HepG2 (cell line): ENCODE data around the gene NLRP14. TPM values are rescaled to one million over a fixed set of nuclear protein-coding genes. Genes with fewer than 3 reads are reported as not detected.

ENCODE experiments used
- polyA plus RNA-seq, 8 experiments: library from polyadenylated mRNA; depleted of rRNA in 3 of 8; stranded (reverse) in 7 of 8; unstranded in 1 of 8; fragments of >200 nt; fragmentation: Illumina TruSeq in 4 of 8; extraction: Trizol in 4 of 8; gene quantifications; 2 replicates each; pipeline versions ENCODE4 v1.2.1 to v1.2.3, GENCODE V29; 2011 to 2016; ENCODE audit warnings: low read depth in 4 of 8, missing spikeins in 1 of 8, mixed read lengths in 1 of 8; ENCODE audit not compliant: insufficient read depth in 1 of 8
- total RNA-seq, 5 experiments: library from RNA; depleted of rRNA; stranded (reverse); fragments of >200 nt; fragmentation: Illumina TruSeq; extraction: Trizol; gene quantifications; 2 replicates each; pipeline ENCODE4 v1.2.3, GENCODE V29; 2016; ENCODE audit warnings: low read depth in 1 of 5

The NLRP14 gene
- total and polyA plus RNA-seq, 2 of the 13 experiments (the other 11 are each of a cell fraction or from before 2014, with no cell fraction given), result not detected

Other genes with a start within 250 kb of the NLRP14 start
- not detected in 2 replicates for gene OR2AG2, start 248.5 kb upstream of the NLRP14 start, total RNA-seq (2016; rRNA removed; fragmentation: Illumina TruSeq; extraction: Trizol)
- not detected in 2 replicates for gene OR2AG2, start 248.5 kb upstream of the NLRP14 start, polyA plus RNA-seq (2011; rRNA removed)
- gene OR2AG1, start 237.5 kb upstream of the NLRP14 start, total RNA-seq (2016; rRNA removed; fragmentation: Illumina TruSeq; extraction: Trizol), result not detected in 2 replicates
- gene OR2AG1, start 237.5 kb upstream of the NLRP14 start, polyA plus RNA-seq (2011; rRNA removed), result not detected in 2 replicates
- gene OR6A2, start 220.8 kb upstream of the NLRP14 start, total RNA-seq (2016; rRNA removed; fragmentation: Illumina TruSeq; extraction: Trizol), result not detected in 2 replicates
- gene OR6A2, start 220.8 kb upstream of the NLRP14 start, polyA plus RNA-seq (2011; rRNA removed), result not detected in 2 replicates
- gene OR10A5, start 174.8 kb upstream of the NLRP14 start, total RNA-seq (2016; rRNA removed; fragmentation: Illumina TruSeq; extraction: Trizol), result not detected in 2 replicates
- not detected in 2 replicates for gene OR10A5, start 174.8 kb upstream of the NLRP14 start, polyA plus RNA-seq (2011; rRNA removed)
- not detected in 2 replicates for gene OR10A2, start 157.4 kb upstream of the NLRP14 start, total RNA-seq (2016; rRNA removed; fragmentation: Illumina TruSeq; extraction: Trizol)
- not detected in 2 replicates for gene OR10A2, start 157.4 kb upstream of the NLRP14 start, polyA plus RNA-seq (2011; rRNA removed)
- not detected in 2 replicates for gene OR10A4, start 143.9 kb upstream of the NLRP14 start, total RNA-seq (2016; rRNA removed; fragmentation: Illumina TruSeq; extraction: Trizol)
- not detected in 2 replicates for gene OR10A4, start 143.9 kb upstream of the NLRP14 start, polyA plus RNA-seq (2011; rRNA removed)
- not detected in 2 replicates for gene OR2D2, start 128.0 kb upstream of the NLRP14 start, total RNA-seq (2016; rRNA removed; fragmentation: Illumina TruSeq; extraction: Trizol)
- not detected in 2 replicates for gene OR2D2, start 128.0 kb upstream of the NLRP14 start, polyA plus RNA-seq (2011; rRNA removed)
- gene OR2D3, start 99.5 kb upstream of the NLRP14 start, total RNA-seq (2016; rRNA removed; fragmentation: Illumina TruSeq; extraction: Trizol), result not detected in 2 replicates
- not detected in 2 replicates for gene OR2D3, start 99.5 kb upstream of the NLRP14 start, polyA plus RNA-seq (2011; rRNA removed)
- gene ZNF215, start 94.1 kb upstream of the NLRP14 start, total RNA-seq (2016; rRNA removed; fragmentation: Illumina TruSeq; extraction: Trizol), result not detected in 2 replicates
- gene ZNF215, start 94.1 kb upstream of the NLRP14 start, polyA plus RNA-seq (2011; rRNA removed), result not detected in 2 replicates
- gene ZNF214, start 133 bp upstream of the NLRP14 start, total RNA-seq (2016; rRNA removed; fragmentation: Illumina TruSeq; extraction: Trizol), result 1.9 and 2.6 TPM in 2 replicates
- gene ZNF214, start 133 bp upstream of the NLRP14 start, polyA plus RNA-seq (2011; rRNA removed), result 0.28 and 0.42 TPM in 2 replicates
- gene RBMXL2, start 68.5 kb downstream of the NLRP14 start, total RNA-seq (2016; rRNA removed; fragmentation: Illumina TruSeq; extraction: Trizol), result not detected in 2 replicates
- gene RBMXL2, start 68.5 kb downstream of the NLRP14 start, polyA plus RNA-seq (2011; rRNA removed), result not detected in 2 replicates
- gene SYT9, start 231.4 kb downstream of the NLRP14 start, total RNA-seq (2016; rRNA removed; fragmentation: Illumina TruSeq; extraction: Trizol), result not detected in 2 replicates
- not detected in 2 replicates for gene SYT9, start 231.4 kb downstream of the NLRP14 start, polyA plus RNA-seq (2011; rRNA removed)